Common myeloid progenitor, CD34-positive (primary cell): ENCODE measurements around the gene KRTAP9-1.
"Not testable (repeated sequence)": the region's sequence is repeated elsewhere in the genome, so short reads cannot be mapped to it uniquely, and the experiment has no call there.

ENCODE experiments used
- CTCF ChIA-PET: fragments of 350-600 bp; sonication (Branson Sonifier 250); formaldehyde crosslinking; loops from one replicate; lab custom pipeline; 2021; ENCODE audit warnings: antibody characterized with exemption; lab: Charles Lee
- POLR2A ChIA-PET: fragments of 350-600 bp; sonication (Branson Sonifier 250); formaldehyde crosslinking; loops from one replicate; lab custom pipeline; 2021; ENCODE audit warnings: antibody characterized with exemption; lab: Charles Lee
- DNase-seq, 3 donors: peaks; one replicate each; pipeline versions ENCODE4 v3.0.0 to v3.0.0-alpha.2; 2013
- H3K27ac ChIP-seq, 2 experiments: 1 replicate in 1 of 2; 2 replicates in 1 of 2; pipeline ENCODE4 v1.7.0; 2013; ENCODE audit warnings: inconsistent platforms in 2 of 2, low read length in 2 of 2, mild to moderate bottlenecking in 2 of 2, low read depth in 1 of 2, moderate library complexity in 1 of 2; ENCODE audit not compliant: severe bottlenecking in 2 of 2, insufficient read depth in 1 of 2, poor library complexity in 1 of 2
- H3K27me3 ChIP-seq, 5 experiments: replicated peaks in 2 of 5; 1 replicate in 3 of 5; 2 replicates in 2 of 5; pipeline versions ENCODE4 v1.6.1 to v1.7.0; 2013; ENCODE audit warnings: low read length in 4 of 5, mild to moderate bottlenecking in 2 of 5, moderate library complexity in 2 of 5, inconsistent platforms in 1 of 5; ENCODE audit not compliant: insufficient read depth in 5 of 5, control insufficient read depth in 4 of 5
- H3K36me3 ChIP-seq, 4 experiments: 1 replicate in 2 of 4; 2 replicates in 2 of 4; pipeline versions ENCODE4 v1.6.1 to v1.7.0; 2013; ENCODE audit warnings: low read length in 3 of 4, control low read depth in 1 of 4, mild to moderate bottlenecking in 1 of 4; ENCODE audit not compliant: control insufficient read depth in 4 of 4, insufficient read depth in 4 of 4
- H3K4me1 ChIP-seq, 4 experiments: 1 replicate in 3 of 4; 2 replicates in 1 of 4; pipeline versions ENCODE4 v1.6.1 to v1.7.1; 2013; ENCODE audit warnings: low read length in 3 of 4, mild to moderate bottlenecking in 3 of 4, control low read depth in 1 of 4, inconsistent platforms in 1 of 4, moderate library complexity in 1 of 4; ENCODE audit not compliant: control insufficient read depth in 4 of 4, insufficient read depth in 4 of 4; ENCODE audit errors: control extremely low read depth in 1 of 4
- H3K4me3 ChIP-seq, 7 experiments: 1 replicate in 4 of 7; 2 replicates in 3 of 7; pipeline versions ENCODE4 v1.5.1 to v1.7.0; 2013; ENCODE audit warnings: mild to moderate bottlenecking in 7 of 7, low read length in 6 of 7, moderate library complexity in 6 of 7, inconsistent platforms in 2 of 7, low read depth in 2 of 7, control low read depth in 1 of 7; ENCODE audit not compliant: insufficient read depth in 4 of 7, control insufficient read depth in 1 of 7; ENCODE audit errors: extremely low read depth in 1 of 7
- H3K9me3 ChIP-seq, 5 experiments: 1 replicate in 4 of 5; 2 replicates in 1 of 5; pipeline versions ENCODE4 v1.6.1 to v1.7.1; 2013; ENCODE audit warnings: low read length in 4 of 5, mild to moderate bottlenecking in 2 of 5, inconsistent platforms in 1 of 5, low read depth in 1 of 5, moderate library complexity in 1 of 5; ENCODE audit not compliant: control insufficient read depth in 4 of 5, insufficient read depth in 2 of 5; ENCODE audit errors: control extremely low read depth in 1 of 5
- WGBS: methylation state at CpG from one replicate; pipeline ENCODE4 v1.1.5; 2013; ENCODE audit not compliant: insufficient coverage; 5-methylcytosine and 5-hydroxymethylcytosine counted together

The KRTAP9-1 gene

DNA sequence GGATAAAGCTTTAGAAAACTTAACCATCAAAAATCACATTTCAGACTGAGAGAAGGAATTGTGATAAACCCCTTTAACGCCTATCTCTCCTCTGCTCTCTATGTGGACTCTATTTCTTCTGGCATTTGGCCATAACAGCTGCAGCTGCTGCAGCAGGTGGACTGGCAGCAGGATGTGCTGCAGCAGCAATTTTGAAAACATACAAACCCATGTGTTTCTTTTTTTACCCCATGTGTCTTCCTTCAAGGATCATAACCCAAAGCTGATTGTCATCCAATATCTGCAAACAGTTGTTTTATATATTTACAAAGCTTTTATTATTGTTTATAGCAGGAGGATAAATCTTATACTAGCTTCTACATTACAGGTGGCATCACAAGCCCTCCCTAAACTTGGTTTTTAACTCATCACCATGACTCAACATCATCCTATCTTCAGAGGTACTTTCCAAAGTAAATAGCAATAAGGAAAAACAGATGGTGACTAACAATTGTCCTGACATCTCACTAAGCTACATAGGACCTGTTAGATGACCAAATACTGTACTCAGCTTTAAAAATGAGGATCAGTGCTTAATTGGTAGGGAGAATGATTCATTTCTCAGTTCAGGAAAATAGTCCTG lies 22.3 kb downstream of the KRTAP9-1 start:
- H3K9me3 ChIP-seq, result peaks cover 0 to 1% (median 0%) of the 10 kb centered on the region in 5 experiments
- no peaks in the 10 kb centered on the region for H3K36me3 ChIP-seq
- no peaks in the 10 kb centered on the region for H3K4me1 ChIP-seq
- ChIA-PET CTCF (no interaction called here), POLR2A (no interaction called here)
- H3K4me3 ChIP-seq, result no peak overlapping the region
- H3K27me3 ChIP-seq, result peaks cover 0 to 5% (median 0%) of the 10 kb centered on the region in 5 experiments
- no peak overlapping the region for H3K27ac ChIP-seq
- 100% methylated on average over 1 of the region's 1 CpG for WGBS
- peak in 1 of 3 donors; percentile 6 for DNase-seq

DNA sequence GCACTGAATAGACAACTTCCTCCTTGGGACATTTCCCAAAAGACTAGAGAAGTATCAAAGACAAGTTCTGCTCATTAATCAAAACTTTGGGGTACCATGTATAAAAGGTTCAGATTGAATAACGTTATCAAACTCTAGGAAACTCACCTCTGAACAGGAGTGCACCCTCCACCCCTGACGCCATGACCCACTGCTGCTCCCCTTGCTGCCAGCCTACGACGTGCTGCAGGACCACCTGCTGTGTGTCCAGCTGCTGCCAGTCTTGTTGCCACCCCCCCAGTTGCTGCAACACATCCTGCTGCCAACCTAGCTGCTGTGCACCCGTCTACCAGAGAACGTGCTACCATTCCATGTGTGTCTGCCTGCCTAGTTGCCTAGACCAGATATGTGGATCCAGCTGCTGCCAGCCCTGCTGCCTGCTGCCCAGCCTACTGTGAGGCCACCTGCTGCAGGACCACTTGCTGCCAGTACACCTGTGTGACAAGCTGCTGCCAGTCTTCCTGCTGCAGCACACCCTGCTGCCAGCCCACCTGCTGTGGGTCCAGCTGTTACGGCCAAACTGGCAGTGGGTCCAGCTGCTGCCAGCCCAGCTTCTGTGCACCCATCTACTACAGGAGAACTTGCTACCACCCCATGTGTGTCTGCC lies 23.0 kb downstream of the KRTAP9-1 start:
- no peak for DNase-seq
- H3K4me1 ChIP-seq, result no peaks in the 10 kb centered on the region
- 88% methylated on average over 7 of the region's 7 CpGs for WGBS
- H3K9me3 ChIP-seq, result peaks cover 0 to 1% (median 0%) of the 10 kb centered on the region in 5 experiments
- H3K36me3 ChIP-seq, result no peaks in the 10 kb centered on the region
- ChIA-PET CTCF (no interaction called here), POLR2A (no interaction called here)
- peaks cover 0 to 5% (median 0%) of the 10 kb centered on the region in 5 experiments for H3K27me3 ChIP-seq
- H3K27ac ChIP-seq, result no peak overlapping the region
- no peak overlapping the region for H3K4me3 ChIP-seq

DNA sequence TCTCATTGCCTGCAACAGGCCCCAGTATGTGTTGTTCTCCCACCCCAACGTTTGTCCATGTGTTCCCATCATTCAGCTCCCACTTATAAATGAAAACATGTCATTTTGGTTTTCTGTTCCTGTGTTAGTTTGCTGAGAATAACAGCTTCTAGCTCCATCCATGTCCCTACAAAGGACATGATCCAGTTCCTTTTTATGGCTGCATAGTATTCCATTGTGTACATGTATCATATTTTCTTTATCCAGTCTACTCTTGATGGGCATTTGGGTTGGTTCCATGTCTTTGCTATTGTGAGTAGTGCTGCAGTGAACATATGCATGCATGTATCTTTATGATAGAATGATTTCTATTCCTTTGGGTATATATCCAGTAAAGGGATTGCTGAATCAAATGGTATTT lies 26.0 kb downstream of the KRTAP9-1 start:
- no CpG with 5 or more reads among the region's 1 CpG for WGBS
- H3K4me1 ChIP-seq, result no peaks in the 10 kb centered on the region
- ChIA-PET CTCF (no interaction called here), POLR2A (no interaction called here)
- no peaks in the 10 kb centered on the region for H3K9me3 ChIP-seq
- H3K27ac ChIP-seq, result no peak overlapping the region
- H3K4me3 ChIP-seq, result no peak overlapping the region
- no peak for DNase-seq
- no peaks in the 10 kb centered on the region for H3K36me3 ChIP-seq
- H3K27me3 ChIP-seq, result no peaks in the 10 kb centered on the region

- H3K4me3 ChIP-seq, result no peak overlapping the region
- POLR2A ChIA-PET, result no interaction called here
- H3K9me3 ChIP-seq, result no peaks in the 10 kb centered on the region
- CTCF ChIA-PET, result no interaction called here
- no peaks in the 10 kb centered on the region for H3K27me3 ChIP-seq
- no peaks in the 10 kb centered on the region for H3K4me1 ChIP-seq
- no peak for DNase-seq
- no CpG with 5 or more reads among the region's 2 CpGs for WGBS
- no peaks in the 10 kb centered on the region for H3K36me3 ChIP-seq
- no peak overlapping the region for H3K27ac ChIP-seq
Observed at GRCh38 chr17:41223821-41224220, 34.1 kb downstream of the KRTAP9-1 start.

GRCh38 chr17:41226051-41226450 lies 36.4 kb downstream of the KRTAP9-1 start:
- CTCF ChIA-PET, result no interaction called here
- Histone ChIP-seq H3K4me3 (no peak overlapping the region), H3K4me1 (no peaks in the 10 kb centered on the region), H3K36me3 (no peaks in the 10 kb centered on the region), H3K9me3 (no peaks in the 10 kb centered on the region), H3K27ac (no peak overlapping the region), H3K27me3 (no peaks in the 10 kb centered on the region)
- WGBS, result 100% methylated on average over 1 of the region's 6 CpGs
- no peak for DNase-seq
- POLR2A ChIA-PET, result no interaction called here

- H3K4me3 ChIP-seq, H3K4me1 ChIP-seq, H3K36me3 ChIP-seq, DNase-seq, H3K27me3 ChIP-seq, POLR2A ChIA-PET, CTCF ChIA-PET, H3K27ac ChIP-seq, H3K9me3 ChIP-seq: not testable (repeated sequence)
- 40% methylated on average over 1 of the region's 4 CpGs for WGBS
Observed at GRCh38 chr17:41226598-41227095, 37.0 kb downstream of the KRTAP9-1 start, which contains the start of gene KRTAP9-2. TSS of gene KRTAP9-2 (plus strand) at chr17:41226648. CDS start at chr17:41226655, 7 bp downstream.

- Histone ChIP-seq H3K9me3 (peaks cover 0 to 1% (median 0%) of the 10 kb centered on the region in 5 experiments), H3K36me3 (no peaks in the 10 kb centered on the region), H3K27me3 (peaks cover 0 to 2% (median 0%) of the 10 kb centered on the region in 5 experiments), H3K4me3 (no peak overlapping the region), H3K4me1 (no peaks in the 10 kb centered on the region), H3K27ac (no peak overlapping the region)
- POLR2A ChIA-PET, result no interaction called here
- no peak for DNase-seq
- CTCF ChIA-PET, result no interaction called here
Observed at GRCh38 chr17:41230094-41230493, 40.4 kb downstream of the KRTAP9-1 start.
